K562 (cell line): ENCODE data around the gene CDCA5. TPM values are rescaled to one million over a fixed set of nuclear protein-coding genes. Genes with fewer than 3 reads are reported as not detected.
A peak's percentile ranks its signal among the peaks of the same experiment; 100 is the strongest.

Experiments used
- CHAMP1 ChIP-seq: fragments of 450-650 bp; IDR thresholded peaks from 2 replicates; pipeline ENCODE4 v1.6.1; 2016; ENCODE audit warnings: mild to moderate bottlenecking
- CHCHD3 ChIP-seq: fragments of 250-450 bp; sonication (Bioruptor Pico); IDR thresholded peaks from 2 replicates; pipeline ENCODE4 v2.1.2; 2022; ENCODE audit warnings: mild to moderate bottlenecking
- ETV6 ChIP-seq, 3 experiments: fragments of 150-350 bp in 1 of 3; sonication (generic) in 1 of 3; formaldehyde crosslinking in 1 of 3; IDR thresholded peaks; 2 replicates each; pipeline versions ENCODE4 v1.6.1 to v1.8.0; 2014 to 2022; ENCODE audit warnings: borderline replicate concordance in 2 of 3, low read depth in 2 of 3, antibody characterized with exemption in 1 of 3, low read length in 1 of 3, mild to moderate bottlenecking in 1 of 3, missing genetic modification reagents in 1 of 3
- HDGF ChIP-seq: fragments of 450-650 bp; IDR thresholded peaks from 2 replicates; pipeline ENCODE4 v1.6.1; 2016
- HNRNPLL ChIP-seq: fragments of 200-400 bp; formaldehyde crosslinking; IDR thresholded peaks from 2 replicates; pipeline ENCODE4 v1.6.1; 2017; ENCODE audit warnings: low read length, low read depth, mild to moderate bottlenecking; ENCODE audit not compliant: poor library complexity, severe bottlenecking
- KHSRP ChIP-seq: fragments of 450-650 bp; IDR thresholded peaks from 2 replicates; pipeline ENCODE4 v1.6.1; 2017
- MYBL2 ChIP-seq, 2 experiments: fragments of 450-650 bp in 1 of 2; sonication (generic) in 1 of 2; formaldehyde crosslinking in 1 of 2; IDR thresholded peaks; 2 replicates each; pipeline versions ENCODE4 v1.6.1 to v1.8.1; 2017 to 2022; ENCODE audit warnings: borderline replicate concordance in 1 of 2, inconsistent platforms in 1 of 2, low read depth in 1 of 2, mild to moderate bottlenecking in 1 of 2, missing genetic modification reagents in 1 of 2, moderate library complexity in 1 of 2
- NR1H2 ChIP-seq: sonication (generic); formaldehyde crosslinking; IDR thresholded peaks from 2 replicates; pipeline ENCODE4 v1.4.0; 2020; ENCODE audit warnings: mild to moderate bottlenecking, missing genetic modification reagents
- RBFOX2 ChIP-seq: fragments of 200-400 bp; formaldehyde crosslinking; IDR thresholded peaks from 2 replicates; pipeline ENCODE4 v1.6.1; 2017; ENCODE audit warnings: low read depth, mild to moderate bottlenecking, low read length, moderate library complexity
- RREB1 ChIP-seq: fragments of 250-450 bp; sonication (Bioruptor Pico); IDR thresholded peaks from 2 replicates; pipeline ENCODE4 v1.4.0; 2020
- SREBF2 ChIP-seq: sonication (generic); formaldehyde crosslinking; IDR thresholded peaks from 2 replicates; pipeline ENCODE4 v1.4.0; 2020; ENCODE audit warnings: mild to moderate bottlenecking, missing genetic modification reagents
- U2AF2 ChIP-seq: fragments of 200-400 bp; formaldehyde crosslinking; optimal IDR thresholded peaks from 2 replicates; pipeline ENCODE3; 2017; ENCODE audit warnings: low read depth, mild to moderate bottlenecking, low read length
- ZBTB8A ChIP-seq: fragments of 450-650 bp; IDR thresholded peaks from 2 replicates; pipeline ENCODE4 v1.6.1; 2018; ENCODE audit warnings: mild to moderate bottlenecking, moderate library complexity; ENCODE audit not compliant: partially characterized antibody
- ZBTB9 ChIP-seq: fragments of 450-650 bp; formaldehyde crosslinking; IDR thresholded peaks from 2 replicates; pipeline ENCODE4 v1.4.0; 2020; ENCODE audit warnings: mild to moderate bottlenecking, moderate library complexity
- ZNF212 ChIP-seq: fragments of 450-650 bp; formaldehyde crosslinking; IDR thresholded peaks from 2 replicates; pipeline ENCODE4 v1.4.0; 2020; ENCODE audit warnings: mild to moderate bottlenecking
- ZNF561 ChIP-seq: fragments of 450-650 bp; formaldehyde crosslinking; conservative IDR thresholded peaks from 2 replicates; pipeline ENCODE4 v1.4.0; 2020; ENCODE audit warnings: mild to moderate bottlenecking, moderate library complexity
- ZNF668 ChIP-seq: fragments of 250-450 bp; sonication (Bioruptor Pico); IDR thresholded peaks from 2 replicates; pipeline ENCODE4 v1.8.0; 2022; ENCODE audit warnings: mild to moderate bottlenecking, inconsistent platforms
- polyA plus RNA-seq, 8 experiments: library from polyadenylated mRNA; depleted of rRNA in 4 of 8; stranded (reverse) in 5 of 8; unstranded in 3 of 8; fragments of >200 nt; fragmentation: Nextera tagmentation in 2 of 8; fragmentation: Illumina TruSeq in 1 of 8; extraction: Ambion mirVana in 2 of 8; extraction: Trizol in 1 of 8; gene quantifications; 2 replicates each; pipeline versions ENCODE4 v1.2.1 to v1.2.3, GENCODE V29; 2011 to 2014; ENCODE audit warnings: inconsistent platforms in 1 of 8, missing spikeins in 1 of 8
- total RNA-seq, 7 experiments: library from RNA; depleted of rRNA in 6 of 7; stranded (reverse); fragments of >200 nt in 6 of 7; fragmentation: Illumina TruSeq in 2 of 7; extraction: Trizol in 2 of 7; gene quantifications; 2 replicates each; pipeline versions ENCODE4 v1.2.1 to v1.2.3, GENCODE V29; 2011 to 2021; ENCODE audit warnings: low replicate concordance in 1 of 7

The CDCA5 gene
- total and polyA plus RNA-seq, 9 of the 15 experiments (the other 6 are each of a cell fraction or from before 2014, with no cell fraction given): 18.9 to 94.3 (median 64.6) TPM

GRCh38 chr11:65117206-65118096, 33.6 kb upstream of the CDCA5 start, which contains the start of gene ZNHIT2 (continued):
- TF ChIP-seq ZBTB9 (peak; percentile 70), ZNF561 (CRISPR knock-in tag) (no peak), MYBL2 (IDR thresholded peaks at IDR 0.05; ENCODE audit: low read depth) (no peak), MYBL2 (CRISPR knock-in tag; IDR thresholded peaks at IDR 0.05; ENCODE audit: borderline replicate concordance) (0 out of 2 replicates have a peak, but pooled peaks have one; percentile 52), CHAMP1 (no peak), ZNF212 (CRISPR knock-in tag) (no peak), ZBTB8A (no peak), U2AF2 (no peak), RREB1 (0 out of 2 replicates have a peak, but pooled peaks have one; percentile 33), KHSRP (no peak), ZNF668 (CRISPR knock-in tag) (no peak), HDGF (peak; percentile 71; the same call in 1 of the 2 replicates), SREBF2 (CRISPR knock-in tag) (no peak), HNRNPLL (peak; percentile 58), NR1H2 (CRISPR knock-in tag) (0 out of 2 replicates have a peak, but pooled peaks have one; percentile 71), RBFOX2 (peak; percentile 90), CHCHD3 (CRISPR knock-in tag) (no peak), ETV6 (IDR thresholded peaks at IDR 0.05; ENCODE audit: borderline replicate concordance in 1 of 2, low read depth in 2 of 2, low read length in 1 of 2) (no peak; a peak in 1 of 4 replicates), ETV6 (CRISPR knock-in tag; IDR thresholded peaks at IDR 0.05; ENCODE audit: borderline replicate concordance) (peak; percentile 49; the same call in 1 of the 2 replicates)
